Gastrocnemius medialis (tissue), 4 donors: Measurements from ENCODE around the gene FOXJ1. TPM values are rescaled to one million over a fixed set of nuclear protein-coding genes. Genes with fewer than 3 reads are reported as not detected.

Experiments
- ATAC-seq, 2 donors: fragments of 150-250 bp; one replicate each; pipeline ENCODE4 v1.9.1; 2016
- DNase-seq, 2 donors: peaks; one replicate each; pipeline ENCODE4 v3.0.0-alpha.2; 2019
- H3K27ac ChIP-seq, 4 donors: fragments of 200-600 bp; sonication (generic); 1 replicate in 1 of 4; 2 replicates in 3 of 4; pipeline ENCODE4 v1.5.1; 2016 to 2018; ENCODE audit warnings: mild to moderate bottlenecking in 2 of 4, moderate library complexity in 1 of 4
- H3K27me3 ChIP-seq, 3 donors: fragments of 200-600 bp; sonication (generic) in 2 of 3; 1 replicate in 1 of 3; 2 replicates in 2 of 3; pipeline versions ENCODE4 v1.5.1 to v1.6.0; 2016 to 2019; ENCODE audit warnings: mild to moderate bottlenecking in 1 of 3, moderate library complexity in 1 of 3
- H3K36me3 ChIP-seq, 2 donors: fragments of 200-600 bp; sonication (generic) in 1 of 2; one replicate each; pipeline ENCODE4 v1.5.1; 2017 to 2018
- H3K4me1 ChIP-seq, 2 donors: fragments of 200-600 bp; sonication (generic) in 1 of 2; one replicate each; pipeline ENCODE4 v1.5.1; 2016 to 2017; ENCODE audit warnings: mild to moderate bottlenecking in 2 of 2
- H3K4me3 ChIP-seq, 4 donors: fragments of 200-600 bp; sonication (generic) in 3 of 4; 1 replicate in 1 of 4; 2 replicates in 3 of 4; pipeline ENCODE4 v1.5.1; 2016 to 2019; ENCODE audit warnings: mild to moderate bottlenecking in 2 of 4
- H3K9me3 ChIP-seq, 3 donors: fragments of 200-600 bp; sonication (generic) in 2 of 3; 1 replicate in 1 of 3; 2 replicates in 2 of 3; pipeline ENCODE4 v1.5.1; 2016 to 2019
- POLR2A ChIP-seq, 2 donors: fragments of 450-650 bp; IDR thresholded peaks; one replicate each; pipeline ENCODE4 v1.6.1; 2017; ENCODE audit warnings: antibody characterized with exemption in 2 of 2, mild to moderate bottlenecking in 2 of 2, moderate library complexity in 2 of 2
- in situ Hi-C, 4 donors: fragments of 200-750 bp; cut with MboI; loops; one replicate each; pipeline versions ENCODE4 v1.15.0 to v1.8.0; 2017; ENCODE audit warnings: low sequenced_read_pairs in 4 of 4
- intact Hi-C: fragments of 100-400 bp; cut with DNase I; formaldehyde crosslinking; loops from one replicate; pipeline ENCODE4 v1.15.1; 2023; ENCODE audit warnings: low total_unique reads
- total RNA-seq, 4 donors: library from RNA; depleted of rRNA; stranded (reverse); fragments of >200 nt; gene quantifications; one replicate each; pipeline versions ENCODE4 v1.1.0 to v1.2.3, GENCODE V29; 2016
- TF ChIP-seq, protein P1 (sequence below), 5 experiments: fragments of 450-650 bp in 3 of 5; fragments of 200-600 bp in 2 of 5; sonication (generic) in 2 of 5; IDR thresholded peaks in 4 of 5; conservative IDR thresholded peaks in 1 of 5; 1 replicate in 4 of 5; 2 replicates in 1 of 5; pipeline ENCODE4 v1.5.1; 2016 to 2019; ENCODE audit warnings: antibody characterized with exemption in 5 of 5, mild to moderate bottlenecking in 3 of 5, moderate library complexity in 3 of 5

FOXJ1 gene
- total RNA-seq, 4 donors from 2014 or later, result 0.16 to 0.62 TPM; not detected in 2

- no peak for DNase-seq
- H3K27ac ChIP-seq, result no peak overlapping the region
- intact Hi-C loops (loop anchor here (2.0 to 10.0 kb wide), 2 partner anchors 61 to 285 kb away; no protein-coding TSS in a partner anchor), in situ Hi-C loops (loop anchor here in 3 of 4 donors (5.0 to 10.0 kb wide), 3 partner anchors 65 to 178 kb away; no protein-coding TSS in a partner anchor)
- H3K4me1 ChIP-seq, result peaks cover 3% of the 10 kb centered on the region in 2 donors
- TF ChIP-seq, protein P1, sequence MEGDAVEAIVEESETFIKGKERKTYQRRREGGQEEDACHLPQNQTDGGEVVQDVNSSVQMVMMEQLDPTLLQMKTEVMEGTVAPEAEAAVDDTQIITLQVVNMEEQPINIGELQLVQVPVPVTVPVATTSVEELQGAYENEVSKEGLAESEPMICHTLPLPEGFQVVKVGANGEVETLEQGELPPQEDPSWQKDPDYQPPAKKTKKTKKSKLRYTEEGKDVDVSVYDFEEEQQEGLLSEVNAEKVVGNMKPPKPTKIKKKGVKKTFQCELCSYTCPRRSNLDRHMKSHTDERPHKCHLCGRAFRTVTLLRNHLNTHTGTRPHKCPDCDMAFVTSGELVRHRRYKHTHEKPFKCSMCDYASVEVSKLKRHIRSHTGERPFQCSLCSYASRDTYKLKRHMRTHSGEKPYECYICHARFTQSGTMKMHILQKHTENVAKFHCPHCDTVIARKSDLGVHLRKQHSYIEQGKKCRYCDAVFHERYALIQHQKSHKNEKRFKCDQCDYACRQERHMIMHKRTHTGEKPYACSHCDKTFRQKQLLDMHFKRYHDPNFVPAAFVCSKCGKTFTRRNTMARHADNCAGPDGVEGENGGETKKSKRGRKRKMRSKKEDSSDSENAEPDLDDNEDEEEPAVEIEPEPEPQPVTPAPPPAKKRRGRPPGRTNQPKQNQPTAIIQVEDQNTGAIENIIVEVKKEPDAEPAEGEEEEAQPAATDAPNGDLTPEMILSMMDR (IDR thresholded peaks at IDR 0.05 in 4 of 5, conservative IDR thresholded peaks at IDR 0.05 in 1 of 5), result no peak
- no peak for TF ChIP-seq POLR2A (IDR thresholded peaks at IDR 0.05)
- ATAC-seq, result no peak
- H3K36me3 ChIP-seq, result no peaks in the 10 kb centered on the region
- no peaks in the 10 kb centered on the region for H3K9me3 ChIP-seq
- H3K27me3 ChIP-seq, result no peaks in the 10 kb centered on the region
- no peak overlapping the region for H3K4me3 ChIP-seq
Measured at GRCh38 chr17:76119409-76120371, 21.4 kb downstream of the FOXJ1 start.

DNA sequence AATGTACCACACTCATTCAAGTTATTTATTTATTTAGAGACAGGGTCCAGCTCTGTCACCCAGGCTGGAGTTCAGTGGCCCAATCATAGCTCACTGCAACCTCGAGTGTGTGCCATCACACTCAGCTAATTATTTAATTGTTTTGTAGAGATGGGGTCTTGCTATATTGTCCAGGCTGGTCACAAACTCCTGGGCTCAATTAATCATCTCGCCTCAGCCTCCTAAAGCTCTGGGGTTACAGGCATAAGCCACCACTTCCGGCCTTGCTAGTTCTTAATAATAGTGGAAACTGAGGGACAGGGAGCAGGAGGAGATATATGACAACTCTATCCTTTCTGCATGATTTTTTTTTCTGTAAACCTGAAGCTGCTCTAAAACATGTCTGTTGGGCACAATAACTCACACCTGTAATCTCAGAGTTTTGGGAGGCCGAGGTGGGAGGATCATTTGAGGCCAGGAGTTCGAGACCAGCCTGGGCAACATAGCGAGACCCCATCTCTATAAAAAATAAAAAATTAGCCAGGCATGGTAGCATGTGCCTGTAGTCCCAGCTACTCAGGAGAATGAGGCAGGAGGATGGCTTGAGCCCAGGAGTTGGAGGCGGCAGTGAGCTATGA is 25.8 kb downstream of the FOXJ1 start:
- no peak overlapping the region for H3K4me3 ChIP-seq
- in situ Hi-C loops, result loop anchor here in 1 of 4 donors (10.0 kb wide), 1 partner anchor 70 kb away; no protein-coding TSS in a partner anchor
- ATAC-seq (no peak), DNase-seq (no peak)
- intact Hi-C loops, result no loop called here
- TF ChIP-seq POLR2A (IDR thresholded peaks at IDR 0.05), result no peak
- TF ChIP-seq, protein P1 (IDR thresholded peaks at IDR 0.05 in 4 of 5, conservative IDR thresholded peaks at IDR 0.05 in 1 of 5), result no peak
- H3K27me3 ChIP-seq, result no peaks in the 10 kb centered on the region
- no peaks in the 10 kb centered on the region for H3K36me3 ChIP-seq
- no peaks in the 10 kb centered on the region for H3K9me3 ChIP-seq
- H3K27ac ChIP-seq, result no peak overlapping the region
- H3K4me1 ChIP-seq, result no peaks in the 10 kb centered on the region

DNA sequence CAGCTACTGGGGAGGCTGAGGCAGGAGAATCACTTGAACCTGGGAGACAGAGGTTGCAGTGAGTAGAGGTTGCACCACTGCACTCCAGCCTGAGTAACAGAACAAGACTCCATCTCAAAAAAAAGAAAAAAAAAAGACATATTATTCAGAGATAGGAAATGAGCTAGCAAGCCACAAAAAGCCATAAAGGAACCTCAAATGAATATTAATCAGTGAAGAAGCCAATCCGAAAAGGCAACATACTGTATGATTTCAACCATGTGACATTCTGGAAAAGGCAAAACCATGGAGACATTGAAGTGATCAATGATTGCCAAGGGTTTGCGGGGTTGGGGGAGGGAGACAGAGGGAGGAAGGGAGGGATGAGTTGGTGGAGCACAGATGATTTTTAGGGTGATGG is 29.1 kb downstream of the FOXJ1 start:
- no peak overlapping the region for H3K27ac ChIP-seq
- no peak overlapping the region for H3K4me3 ChIP-seq
- in situ Hi-C loops, result loop anchor here in 1 of 4 donors (10.0 kb wide), 1 partner anchor 73 kb away; no protein-coding TSS in a partner anchor
- no peaks in the 10 kb centered on the region for H3K9me3 ChIP-seq
- H3K4me1 ChIP-seq, result no peaks in the 10 kb centered on the region
- H3K36me3 ChIP-seq, result no peaks in the 10 kb centered on the region
- ATAC-seq, result no peak
- H3K27me3 ChIP-seq, result no peaks in the 10 kb centered on the region
- no peak for TF ChIP-seq POLR2A (IDR thresholded peaks at IDR 0.05)
- TF ChIP-seq, protein P1 (IDR thresholded peaks at IDR 0.05 in 4 of 5, conservative IDR thresholded peaks at IDR 0.05 in 1 of 5), result no peak
- no peak for DNase-seq
- intact Hi-C loops, result no loop called here

DNA sequence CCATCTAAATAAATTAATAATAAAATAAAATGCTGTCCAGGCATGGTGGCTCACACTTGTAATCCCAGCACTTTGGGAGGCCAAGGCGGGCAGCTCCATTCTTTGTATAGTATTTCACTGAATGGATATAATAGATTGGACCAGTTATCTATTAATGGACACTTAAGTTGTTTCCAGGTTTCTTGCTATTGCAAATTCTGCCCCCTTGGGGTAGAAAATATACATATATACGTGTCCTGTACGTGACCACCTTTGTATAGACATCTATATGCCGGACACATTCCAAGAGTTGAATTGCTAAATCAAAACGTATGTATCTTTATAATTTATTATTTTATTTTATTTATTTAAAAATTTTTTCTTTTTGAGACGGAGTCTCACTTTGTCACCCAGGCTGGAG is 33.5 kb downstream of the FOXJ1 start:
- H3K27me3 ChIP-seq, result no peaks in the 10 kb centered on the region
- no peaks in the 10 kb centered on the region for H3K9me3 ChIP-seq
- H3K4me1 ChIP-seq, result peaks cover 10 to 14% of the 10 kb centered on the region in 2 donors
- TF ChIP-seq, protein P1 (IDR thresholded peaks at IDR 0.05 in 4 of 5, conservative IDR thresholded peaks at IDR 0.05 in 1 of 5), result no peak
- TF ChIP-seq POLR2A (IDR thresholded peaks at IDR 0.05), result no peak
- intact Hi-C loops, result no loop called here
- in situ Hi-C loops, result no loop called here
- ATAC-seq (no peak), DNase-seq (no peak)
- no peaks in the 10 kb centered on the region for H3K36me3 ChIP-seq
- H3K27ac ChIP-seq, result no peak overlapping the region
- H3K4me3 ChIP-seq, result no peak overlapping the region
